HG03354 (cell line): ENCODE results near the gene ADH1B.

Source experiments
- ATAC-seq: cut with Tn5 transposase; IDR thresholded peaks from one replicate; pipeline ENCODE4 v1.9.1; 2021; ENCODE audit warnings: mild to moderate bottlenecking; ENCODE audit not compliant: unreplicated experiment, poor library complexity, severe bottlenecking

The ADH1B gene

DNA sequence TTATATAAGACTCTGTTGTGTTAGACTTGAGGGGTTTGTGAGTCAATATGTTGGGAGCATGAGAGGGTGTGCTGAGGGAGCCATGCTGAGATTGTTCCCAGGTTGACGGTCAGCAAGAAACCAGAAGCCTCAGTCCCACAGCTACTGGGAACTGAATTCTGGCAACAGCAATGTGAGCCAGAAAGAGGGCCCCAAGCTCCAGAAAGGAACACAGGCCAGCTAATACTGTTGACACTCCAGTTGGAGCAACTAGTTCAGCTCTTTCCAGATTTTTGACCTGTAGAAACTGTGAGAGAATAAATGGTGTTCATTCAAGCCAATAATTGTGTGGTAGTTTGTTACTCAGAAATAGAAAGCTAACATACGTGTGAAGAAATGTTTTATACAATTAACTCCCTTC is 47.5 kb downstream of the ADH1B start:
- ATAC-seq = no peak

- no peak for ATAC-seq
Measured at GRCh38 chr4:99264927-99265326, 56.3 kb downstream of the ADH1B start.
